GM12801 (cell line): ENCODE results near the gene LGALS3BP.

Source experiments
- TF ChIP-seq, protein P1 (sequence below): IDR thresholded peaks from one replicate; pipeline ENCODE4 v1.5.1; 2011; ENCODE audit warnings: control low read depth; ENCODE audit not compliant: insufficient read length; ENCODE audit errors: extremely low read depth

The LGALS3BP gene

DNA sequence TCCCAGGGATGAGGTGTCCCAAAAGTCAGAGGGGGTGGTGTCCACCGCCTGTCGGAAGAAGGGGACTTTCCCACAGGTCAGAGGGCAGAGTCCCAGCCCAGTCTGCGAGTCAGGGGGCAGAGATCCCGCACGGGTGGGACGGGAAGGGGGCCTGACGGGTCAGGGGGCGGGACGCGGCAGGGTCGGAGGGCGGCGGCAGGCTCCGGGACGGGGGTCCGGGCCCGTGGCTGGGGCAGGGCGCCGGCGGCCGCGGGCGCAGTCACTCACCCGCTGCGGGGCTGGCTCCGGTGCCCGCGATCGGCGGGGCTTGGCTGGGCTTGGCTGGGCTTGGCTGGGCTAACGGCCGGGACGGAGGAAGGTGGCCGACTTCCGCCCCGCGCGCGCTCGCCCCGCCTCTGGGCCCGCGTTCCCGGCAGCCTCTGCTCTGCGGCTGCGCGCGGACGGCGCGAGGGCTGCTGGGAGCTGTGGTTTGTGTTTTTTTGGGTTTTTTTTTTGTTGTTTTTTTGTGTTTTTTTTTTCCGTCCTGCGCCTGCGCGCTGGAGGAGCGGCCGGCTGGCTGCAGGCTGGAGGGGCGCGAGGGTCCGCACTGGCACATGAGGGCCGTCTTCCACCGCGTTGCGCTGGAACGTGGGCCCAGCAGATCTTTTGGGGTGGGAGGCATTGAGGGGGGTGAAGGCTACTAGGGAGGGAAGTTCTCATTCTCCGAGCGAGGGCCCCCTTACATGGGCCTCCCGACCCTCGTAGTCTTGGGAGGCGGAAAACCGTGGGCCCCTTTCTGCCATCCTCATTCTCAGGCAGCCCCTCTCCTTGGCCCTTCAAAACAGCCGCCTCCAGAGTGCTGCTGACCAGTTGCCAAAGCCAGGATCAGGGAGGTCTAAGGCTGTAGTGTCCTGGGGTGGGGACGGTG, 29.9 kb upstream of the LGALS3BP start, which contains the start of gene CANT1:
Gene CANT1 (minus strand): TSS at position 368 of the 907 bp plus-strand sequence. CDS start 12,142 bp downstream, outside the sequence.
- TF ChIP-seq, protein P1, sequence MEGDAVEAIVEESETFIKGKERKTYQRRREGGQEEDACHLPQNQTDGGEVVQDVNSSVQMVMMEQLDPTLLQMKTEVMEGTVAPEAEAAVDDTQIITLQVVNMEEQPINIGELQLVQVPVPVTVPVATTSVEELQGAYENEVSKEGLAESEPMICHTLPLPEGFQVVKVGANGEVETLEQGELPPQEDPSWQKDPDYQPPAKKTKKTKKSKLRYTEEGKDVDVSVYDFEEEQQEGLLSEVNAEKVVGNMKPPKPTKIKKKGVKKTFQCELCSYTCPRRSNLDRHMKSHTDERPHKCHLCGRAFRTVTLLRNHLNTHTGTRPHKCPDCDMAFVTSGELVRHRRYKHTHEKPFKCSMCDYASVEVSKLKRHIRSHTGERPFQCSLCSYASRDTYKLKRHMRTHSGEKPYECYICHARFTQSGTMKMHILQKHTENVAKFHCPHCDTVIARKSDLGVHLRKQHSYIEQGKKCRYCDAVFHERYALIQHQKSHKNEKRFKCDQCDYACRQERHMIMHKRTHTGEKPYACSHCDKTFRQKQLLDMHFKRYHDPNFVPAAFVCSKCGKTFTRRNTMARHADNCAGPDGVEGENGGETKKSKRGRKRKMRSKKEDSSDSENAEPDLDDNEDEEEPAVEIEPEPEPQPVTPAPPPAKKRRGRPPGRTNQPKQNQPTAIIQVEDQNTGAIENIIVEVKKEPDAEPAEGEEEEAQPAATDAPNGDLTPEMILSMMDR = no peak

DNA sequence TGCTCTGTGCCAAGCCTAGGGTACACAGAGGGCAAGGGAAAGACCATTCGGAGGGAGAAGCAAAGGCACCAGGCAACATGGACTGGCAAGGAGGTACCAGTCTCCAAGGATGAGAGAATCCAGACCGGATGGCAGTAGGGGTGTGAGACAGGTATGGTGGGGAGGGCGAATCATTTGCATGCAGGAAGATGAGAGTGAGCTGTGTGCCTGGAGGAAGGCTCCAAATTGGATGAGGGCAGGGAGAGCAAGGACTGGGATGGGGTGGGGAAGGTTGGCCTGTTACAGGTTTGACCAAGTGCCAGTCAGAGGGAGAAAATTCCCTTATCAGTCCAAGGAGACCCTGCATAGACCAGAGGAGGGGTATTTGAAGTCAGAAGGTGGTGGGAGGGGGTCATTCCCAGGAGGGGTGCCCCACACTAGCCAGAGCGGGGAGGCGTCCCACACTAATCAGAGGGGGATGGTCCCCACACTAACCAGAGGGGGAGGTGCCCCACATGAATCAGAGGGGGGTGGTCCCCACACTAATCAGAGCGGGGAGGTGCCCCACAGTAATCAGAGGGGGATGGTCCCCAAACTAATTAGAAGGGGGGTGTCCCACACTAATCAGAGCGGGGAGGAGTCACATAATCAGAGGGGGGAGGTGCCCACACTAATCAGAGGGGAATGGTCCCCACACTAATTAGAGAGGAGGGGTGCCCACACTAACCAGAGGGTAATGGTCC, 29.1 kb upstream of the LGALS3BP start:
- TF ChIP-seq, protein P1 = no peak

DNA sequence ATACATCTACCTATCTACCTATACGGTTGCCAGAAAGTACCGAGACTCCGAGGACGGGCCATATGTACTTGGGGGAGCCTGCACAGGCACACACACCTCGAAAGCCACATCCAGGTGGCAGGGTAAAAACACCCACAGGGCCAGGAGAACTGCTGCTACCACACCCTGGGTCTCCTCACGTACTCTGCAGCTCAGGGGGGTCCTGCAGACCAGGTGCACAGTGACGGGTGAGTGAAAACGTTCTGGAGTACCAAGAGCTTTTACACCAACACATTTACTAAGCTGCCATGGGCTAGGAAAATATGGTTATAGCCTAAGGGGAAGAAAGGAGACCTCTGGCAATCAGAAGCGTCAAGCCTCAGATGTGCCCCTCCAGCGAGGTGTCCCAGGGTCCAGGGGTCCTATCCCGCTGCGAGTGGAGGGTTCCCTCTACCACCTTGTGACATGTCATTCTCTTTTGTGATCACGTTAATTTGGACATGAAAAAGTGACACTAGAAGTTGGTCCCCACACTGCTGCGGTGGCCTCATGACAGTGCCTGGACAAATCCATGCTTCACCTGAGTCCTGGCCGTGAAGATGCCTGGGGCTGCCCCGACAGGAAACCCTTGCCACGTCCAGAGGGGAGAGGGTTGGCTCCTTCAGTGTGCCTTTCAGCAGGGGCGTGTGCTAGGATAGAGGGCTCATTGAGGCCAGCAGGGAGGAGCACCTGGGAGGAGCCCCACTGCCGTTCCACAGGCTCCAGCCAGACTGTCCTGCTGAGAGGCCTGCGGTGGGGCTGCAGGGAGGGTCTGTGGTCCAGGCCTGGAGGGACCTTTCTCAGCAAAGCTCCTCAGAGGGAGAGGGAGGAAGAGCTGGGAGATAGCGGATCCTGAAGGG, 28.0 kb upstream of the LGALS3BP start:
- TF ChIP-seq, protein P1 = no peak

DNA sequence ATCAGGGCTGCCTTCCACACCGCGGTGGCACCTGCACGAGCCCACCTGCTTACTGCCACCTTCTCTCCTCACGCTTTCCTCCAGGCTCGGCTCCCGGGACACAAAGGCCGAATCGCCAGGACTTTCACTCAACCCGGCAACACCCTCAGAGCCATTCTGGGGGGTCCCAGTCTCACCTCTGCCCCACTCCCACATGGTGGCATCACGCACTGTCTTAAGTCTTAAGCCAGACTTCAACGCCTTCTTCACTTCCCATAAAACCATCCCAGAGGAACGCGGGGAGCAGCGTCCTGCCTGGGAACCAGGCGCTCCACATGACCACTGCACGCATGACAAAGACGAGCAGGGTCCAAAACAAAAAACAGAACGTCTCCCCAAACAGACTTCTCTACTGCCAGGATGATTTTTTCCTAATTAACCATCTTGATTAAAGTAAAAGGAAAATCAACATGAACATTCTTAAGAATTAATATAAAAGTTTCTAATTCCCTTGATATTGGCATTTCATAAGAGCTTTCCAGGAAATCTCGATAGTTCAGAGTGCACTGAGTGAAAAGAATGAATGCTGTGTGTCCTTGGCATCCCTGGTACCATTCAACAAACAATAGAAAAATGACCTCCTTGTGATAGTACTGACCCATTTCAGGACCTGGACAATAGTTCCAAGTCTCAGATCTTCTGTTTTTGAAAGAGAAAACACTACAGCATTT, 27.2 kb upstream of the LGALS3BP start:
- TF ChIP-seq, protein P1 = no peak

DNA sequence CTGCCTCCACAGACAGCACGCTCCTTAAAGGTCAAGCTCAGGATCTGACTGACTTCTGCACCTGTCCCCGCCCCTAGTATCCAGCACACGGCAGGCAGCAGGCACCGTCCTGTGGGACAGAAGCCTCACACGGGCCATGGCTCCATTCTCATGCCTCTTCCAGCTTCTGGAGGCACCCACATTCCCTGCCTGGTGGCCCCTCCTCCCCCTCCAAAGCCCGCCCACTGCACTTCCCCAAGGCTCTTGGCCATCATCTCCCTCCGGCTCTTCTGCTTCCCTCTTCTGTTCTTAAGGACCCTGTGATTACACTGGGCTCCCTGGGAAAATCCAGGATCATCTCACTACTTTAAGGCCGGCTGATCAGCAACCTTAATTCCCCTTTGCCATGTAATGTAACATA, 26.3 kb upstream of the LGALS3BP start:
- TF ChIP-seq, protein P1 = no peak

DNA sequence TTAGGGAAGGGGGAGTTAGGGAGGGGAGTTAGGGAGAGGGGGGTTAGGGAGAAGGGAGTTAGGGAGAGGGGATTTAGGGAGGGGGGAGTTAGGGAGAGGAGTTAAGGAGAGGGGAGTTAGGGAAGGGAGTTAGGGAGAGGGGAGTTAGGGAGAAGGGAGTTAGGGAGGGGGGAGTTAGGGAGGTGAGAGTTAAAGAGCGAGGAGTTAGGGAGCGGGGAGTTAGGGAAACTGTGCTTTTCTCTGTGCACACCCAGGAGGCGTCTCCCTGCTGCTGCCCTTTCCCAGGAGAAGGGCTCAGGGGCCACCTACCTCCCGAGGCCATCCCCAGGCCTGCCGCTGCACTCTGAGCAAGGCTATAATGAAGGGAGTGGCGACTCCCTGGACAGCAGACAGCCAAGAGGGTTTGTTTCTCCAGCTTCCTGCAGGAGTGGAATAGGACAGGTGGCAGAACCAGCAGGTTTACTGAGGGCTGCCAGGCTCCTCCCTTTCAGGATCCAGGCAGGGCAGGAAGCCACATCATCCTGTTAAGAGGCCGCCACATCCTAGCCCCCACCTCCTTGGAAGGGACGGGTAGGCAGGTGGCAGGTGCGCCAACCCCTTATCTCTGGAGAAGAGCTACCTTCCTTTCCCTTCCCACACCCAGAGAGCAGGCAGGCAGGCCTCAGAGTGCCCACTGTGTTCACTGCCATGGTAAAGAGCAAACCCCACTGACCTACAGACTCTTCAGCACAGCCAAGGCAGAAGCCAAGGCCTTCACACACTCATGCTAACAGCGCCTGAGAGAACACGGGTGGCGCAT, 25.5 kb upstream of the LGALS3BP start:
- TF ChIP-seq, protein P1 = no peak
